ENCODE data around the gene ZC3H13.

The ZC3H13 gene

DNA sequence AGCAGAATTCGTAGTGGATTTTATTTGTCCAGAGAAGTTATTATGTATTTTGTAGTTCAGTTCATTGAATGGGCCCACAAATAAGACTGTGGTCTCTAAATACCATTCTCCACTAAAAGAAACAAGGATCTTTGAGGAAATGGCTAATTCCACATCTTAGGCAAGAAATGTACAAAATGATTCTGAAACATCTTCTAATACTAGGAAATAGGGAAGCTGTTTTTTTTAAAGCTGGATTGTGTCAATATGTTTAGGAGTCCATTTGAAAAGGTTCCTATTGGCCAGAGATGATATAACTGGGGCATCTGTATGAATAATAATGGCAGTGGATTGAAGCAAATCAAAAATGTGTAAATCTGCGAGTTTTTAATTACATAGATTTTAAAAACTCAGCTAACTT is 112.5 kb downstream of the ZC3H13 start:
- DNase-seq (ENCODE audit: low read depth): no peak

DNA sequence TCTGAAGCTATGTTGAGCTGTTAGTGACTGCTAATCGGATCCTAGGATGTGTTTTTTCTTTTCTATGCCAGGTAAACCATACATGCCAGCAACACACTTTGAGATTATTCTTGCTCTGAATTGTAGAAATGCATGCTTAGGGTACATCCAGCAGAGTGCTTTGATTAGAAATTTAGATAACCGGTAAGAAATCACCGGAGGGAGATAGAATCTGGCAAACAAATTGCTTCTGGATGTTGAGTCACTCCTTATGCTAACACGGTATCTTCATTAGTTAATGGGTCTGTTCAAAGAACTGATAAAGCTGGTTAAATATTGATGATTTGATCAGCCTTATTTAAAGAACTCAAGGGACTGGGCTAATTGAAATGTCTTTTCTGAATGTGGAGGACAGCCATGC is 115.9 kb downstream of the ZC3H13 start:
- DNase-seq (ENCODE audit: low read depth): no peak

DNA sequence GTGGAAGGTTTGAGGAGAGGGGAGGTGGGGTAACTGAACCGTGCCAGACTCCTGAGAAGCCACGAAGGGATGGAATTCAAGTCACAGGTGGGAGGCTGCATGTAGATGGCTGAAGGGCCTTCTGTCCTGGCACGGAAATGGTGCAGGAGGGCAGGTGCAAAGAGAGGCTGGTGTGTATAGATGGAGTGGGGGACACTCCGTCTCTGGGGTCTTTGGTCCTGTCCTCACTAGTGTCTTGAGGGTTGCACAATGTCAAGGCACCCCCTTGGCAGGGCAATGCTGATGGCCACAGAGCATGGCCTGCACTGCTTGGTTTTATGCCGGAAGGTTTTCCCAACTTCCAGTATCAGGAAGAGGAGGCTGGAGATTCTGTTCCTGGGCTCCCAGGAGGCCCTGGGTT is 118.3 kb downstream of the ZC3H13 start:
- DNase-seq (ENCODE audit: low read depth): no peak

- no peak for DNase-seq (ENCODE audit: low read depth)
Measured at GRCh38 chr13:45933203-45933908, 119.2 kb downstream of the ZC3H13 start.

- DNase-seq (ENCODE audit: low read depth): no peak
Measured at GRCh38 chr13:45932676-45933075, 119.9 kb downstream of the ZC3H13 start.

GRCh38 chr13:45932172-45932571 is 120.4 kb downstream of the ZC3H13 start:
- no peak for DNase-seq (ENCODE audit: low read depth)

DNA sequence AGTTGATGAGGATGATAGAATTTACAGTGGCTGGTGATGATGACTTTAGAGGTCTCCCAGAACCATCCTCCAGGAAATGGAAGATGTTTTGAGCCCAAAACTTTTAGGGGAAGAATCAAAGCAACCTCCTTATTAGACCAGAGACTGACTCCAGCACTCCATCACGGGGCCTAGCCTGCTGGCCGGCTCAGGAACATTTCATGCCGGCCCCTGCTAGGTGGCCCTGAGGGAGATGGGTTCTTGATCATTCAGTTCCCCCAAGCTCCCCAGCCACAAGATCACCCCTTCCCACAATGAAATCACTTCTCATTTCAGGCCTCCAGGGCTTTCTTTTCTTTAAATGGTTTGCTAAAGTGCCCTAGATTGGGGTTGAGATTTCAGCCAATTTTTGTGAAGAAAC is 121.3 kb downstream of the ZC3H13 start:
- no peak for DNase-seq (ENCODE audit: low read depth)

GRCh38 chr13:45930177-45930576 is 122.4 kb downstream of the ZC3H13 start:
- DNase-seq (ENCODE audit: low read depth): no peak

GRCh38 chr13:45928843-45929242 is 123.7 kb downstream of the ZC3H13 start:
- no peak for DNase-seq (ENCODE audit: low read depth)

- DNase-seq (ENCODE audit: low read depth): no peak
Measured at GRCh38 chr13:45928176-45928575, 124.4 kb downstream of the ZC3H13 start.

DNA sequence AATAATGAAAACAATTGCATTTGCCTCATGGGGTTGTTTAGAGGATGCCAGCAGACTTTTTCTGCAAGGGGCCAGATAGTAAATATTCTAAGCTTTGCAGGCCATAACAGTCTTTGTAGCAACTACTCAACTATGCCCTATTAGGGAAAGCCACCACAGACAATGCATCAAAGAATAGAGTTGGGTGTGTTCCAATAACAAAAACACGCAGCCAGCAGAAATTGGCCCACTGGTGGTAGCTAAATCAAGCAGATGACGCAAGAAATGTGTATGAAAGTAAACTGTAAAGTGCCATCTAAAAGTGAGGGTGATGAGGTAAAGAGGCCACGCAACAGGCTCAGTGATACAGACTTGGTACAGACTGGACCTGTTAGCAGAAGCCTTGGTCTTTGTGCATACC is 125.8 kb downstream of the ZC3H13 start:
- no peak for DNase-seq (ENCODE audit: low read depth)

DNA sequence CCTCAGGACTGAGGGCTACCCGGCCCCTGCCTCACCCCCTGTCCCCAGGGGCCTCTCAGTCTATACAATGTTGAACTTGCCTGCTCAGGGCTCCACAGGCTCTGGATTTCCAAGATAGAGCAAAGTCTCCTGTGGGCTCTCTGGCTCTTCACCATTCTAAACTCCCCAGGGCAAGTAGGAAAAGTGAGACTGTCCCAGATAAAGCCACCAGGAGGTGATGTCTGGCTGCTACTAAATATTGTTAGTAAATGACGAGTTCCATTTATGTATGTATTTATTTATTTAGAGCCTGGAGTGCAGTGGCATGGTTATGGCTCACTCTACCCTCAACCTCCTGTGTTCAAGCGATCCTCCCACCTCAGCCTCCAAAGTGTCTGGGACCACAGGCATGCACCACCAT is 127.4 kb downstream of the ZC3H13 start:
- DNase-seq (ENCODE audit: low read depth): no peak

DNA sequence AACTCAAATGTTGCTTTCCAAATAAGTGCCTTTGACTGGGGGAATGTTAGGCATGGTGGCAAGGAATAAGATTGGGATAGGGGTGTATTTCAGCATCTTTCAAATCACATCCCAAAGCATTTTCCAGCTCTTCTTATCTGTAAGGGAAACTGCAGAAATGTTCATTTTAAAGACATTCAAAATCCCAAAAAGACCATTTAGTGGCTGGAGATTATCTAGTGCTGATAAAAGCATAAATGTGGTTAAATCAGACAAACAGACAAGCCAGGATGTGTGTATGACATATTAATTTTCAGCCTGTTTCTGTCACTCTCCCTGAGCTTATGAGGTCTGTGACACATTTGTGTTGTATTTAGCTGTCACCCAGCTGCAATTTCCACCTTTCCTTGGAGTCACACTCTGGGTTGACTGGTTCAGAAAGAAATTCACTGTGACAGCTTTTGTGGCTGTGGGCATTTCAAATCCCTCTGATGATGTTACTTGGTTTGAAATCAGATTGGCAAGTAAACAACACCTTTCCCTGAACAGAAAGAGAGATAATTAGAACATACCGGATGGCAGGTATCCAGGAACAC is 131.3 kb downstream of the ZC3H13 start:
- DNase-seq (ENCODE audit: low read depth): no peak

- no peak for DNase-seq (ENCODE audit: low read depth)
Measured at GRCh38 chr13:45918597-45918996, 133.9 kb downstream of the ZC3H13 start.

- no peak for DNase-seq (ENCODE audit: low read depth)
Measured at GRCh38 chr13:45917019-45917418, 135.5 kb downstream of the ZC3H13 start.

DNA sequence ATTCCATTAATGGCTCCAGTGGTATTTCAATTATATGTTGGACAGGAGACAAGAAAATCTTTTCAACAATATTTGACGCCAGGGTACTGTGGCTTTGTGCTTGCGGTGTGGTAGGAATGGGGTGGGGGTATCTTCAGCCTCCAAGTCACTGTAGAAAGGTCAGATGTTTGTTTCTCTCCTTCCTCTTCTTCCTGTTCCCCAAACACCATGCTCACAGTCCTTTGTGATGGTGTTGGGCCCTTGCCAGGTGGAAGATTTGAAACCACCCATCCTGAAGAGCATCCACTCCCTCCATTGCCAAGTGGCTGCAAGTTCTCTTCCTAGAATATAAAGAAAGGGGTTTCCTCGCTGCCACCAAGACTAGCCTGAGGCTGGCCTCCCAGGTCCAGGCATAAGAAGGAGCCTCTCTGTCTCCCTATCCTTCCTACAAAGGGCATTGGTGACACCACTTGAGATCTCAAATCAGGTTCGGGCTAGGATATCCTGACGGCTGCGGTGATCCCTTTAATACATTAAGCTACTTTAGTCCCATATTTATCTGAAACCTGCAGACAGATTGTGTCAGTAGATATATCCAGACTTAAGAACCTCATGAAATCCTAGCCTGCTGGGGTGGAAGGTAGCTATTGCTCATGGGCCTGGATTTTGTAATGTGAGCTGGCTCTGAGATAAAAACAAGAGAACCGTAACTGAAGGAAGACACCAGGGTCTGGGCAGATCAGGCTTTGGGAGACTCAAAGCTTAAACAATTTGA is 136.7 kb downstream of the ZC3H13 start:
- no peak for DNase-seq (ENCODE audit: low read depth)

- no peak for DNase-seq (ENCODE audit: low read depth)
Measured at GRCh38 chr13:45909673-45910072, 142.9 kb downstream of the ZC3H13 start.

DNA sequence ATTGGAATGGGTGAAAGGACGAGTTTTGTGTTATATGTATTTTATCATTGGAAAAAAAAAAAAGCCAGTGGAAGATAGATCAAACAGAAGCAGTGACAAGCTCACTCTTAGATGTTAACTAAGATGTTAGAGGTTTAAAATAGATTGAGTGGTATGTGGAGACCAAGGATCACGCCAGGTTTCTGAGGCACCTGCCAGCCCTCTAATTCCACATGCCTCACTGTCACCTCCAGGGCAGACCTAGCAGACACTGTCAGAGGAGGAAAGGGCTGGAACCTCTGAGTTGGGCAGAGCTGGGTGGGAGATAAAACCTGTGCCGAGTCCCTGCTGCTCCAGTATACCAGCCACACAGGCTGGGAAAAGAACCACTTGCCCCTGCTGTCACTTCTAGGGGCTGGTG is 143.5 kb downstream of the ZC3H13 start:
- DNase-seq (ENCODE audit: low read depth): no peak

DNA sequence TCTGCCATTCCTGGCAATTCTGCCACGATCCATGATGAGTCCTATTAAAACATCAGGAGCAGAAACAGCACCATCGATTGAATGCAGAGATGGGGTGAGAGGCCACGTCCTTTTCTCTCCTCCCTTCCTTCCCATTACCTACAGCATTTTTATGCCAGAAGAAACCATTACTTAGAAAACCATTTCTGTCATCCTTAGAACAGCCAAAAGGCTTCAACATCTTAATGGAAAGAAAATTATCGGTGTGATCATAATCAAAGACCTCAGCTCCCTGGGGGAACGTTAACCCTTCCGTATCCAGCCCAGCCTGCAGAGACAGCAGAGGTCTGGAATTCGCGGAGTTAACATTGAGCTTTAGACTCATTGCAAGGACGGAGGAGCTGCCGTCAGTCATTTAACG is 145.0 kb downstream of the ZC3H13 start:
- DNase-seq (ENCODE audit: low read depth): no peak
